Activated CD8-positive, alpha-beta memory T cell treated with anti-CD3 and anti-CD28 coated beads for 48 hours (primary cell): ENCODE results near the gene GTF2IRD1.
"Not testable (repeated sequence)": the region's sequence is repeated elsewhere in the genome, so short reads cannot be mapped to it uniquely, and the experiment has no call there.

Experiments used
- DNase-seq, 3 experiments: peaks; one replicate each; pipeline ENCODE4 v3.0.0-alpha.2; 2020; ENCODE audit warnings: low read depth in 2 of 3, low spot score in 2 of 3

The GTF2IRD1 gene

DNA sequence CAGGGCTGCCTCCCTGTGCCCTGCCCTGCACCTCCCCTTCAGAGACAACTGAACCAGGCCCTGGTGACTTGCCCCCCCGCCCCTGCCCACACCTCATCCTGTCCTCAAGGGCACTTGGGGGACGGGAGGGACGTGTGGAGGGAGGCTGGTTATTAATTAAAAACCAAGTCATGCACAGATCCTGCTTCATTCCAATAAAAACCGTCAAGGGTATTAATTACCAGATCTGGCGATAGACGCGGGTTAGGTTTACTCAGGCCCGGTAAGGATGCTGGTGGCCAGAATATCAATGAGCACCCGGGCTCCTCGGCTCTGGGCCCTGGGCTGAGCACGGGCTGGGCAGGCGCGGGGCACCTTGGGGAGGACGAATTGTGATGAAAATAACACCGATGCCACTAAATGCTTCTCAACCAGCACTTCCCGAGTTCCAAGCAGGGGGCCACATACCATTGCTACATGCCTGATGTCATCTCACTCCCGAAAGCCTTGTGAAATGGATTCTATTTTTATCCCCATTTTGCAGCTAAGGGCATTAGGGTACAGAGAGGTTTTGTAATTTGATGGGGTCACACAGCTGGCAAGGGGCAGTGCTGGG, 24.5 kb upstream of the GTF2IRD1 start:
- DNase-seq, result no peak

DNA sequence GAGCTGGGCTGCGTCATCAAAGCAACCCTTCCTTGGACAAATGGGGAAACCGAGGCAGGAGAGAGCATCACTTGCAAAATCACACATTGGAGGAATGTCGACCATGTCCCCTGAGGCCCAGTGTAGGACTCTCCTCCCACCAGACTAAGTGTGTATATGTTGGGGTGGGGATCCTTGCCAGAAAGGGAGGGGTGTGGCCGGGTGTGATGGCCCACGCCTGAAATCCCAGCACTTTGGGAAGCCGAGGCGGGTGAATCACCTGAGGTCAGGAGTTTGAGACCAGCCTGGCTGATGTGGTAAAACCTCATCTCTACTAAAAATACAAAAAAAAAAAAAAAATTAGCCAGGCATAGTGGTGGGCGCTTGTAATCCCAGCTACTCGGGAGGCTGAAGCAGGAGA, 23.3 kb upstream of the GTF2IRD1 start:
- not testable (repeated sequence) for DNase-seq

DNA sequence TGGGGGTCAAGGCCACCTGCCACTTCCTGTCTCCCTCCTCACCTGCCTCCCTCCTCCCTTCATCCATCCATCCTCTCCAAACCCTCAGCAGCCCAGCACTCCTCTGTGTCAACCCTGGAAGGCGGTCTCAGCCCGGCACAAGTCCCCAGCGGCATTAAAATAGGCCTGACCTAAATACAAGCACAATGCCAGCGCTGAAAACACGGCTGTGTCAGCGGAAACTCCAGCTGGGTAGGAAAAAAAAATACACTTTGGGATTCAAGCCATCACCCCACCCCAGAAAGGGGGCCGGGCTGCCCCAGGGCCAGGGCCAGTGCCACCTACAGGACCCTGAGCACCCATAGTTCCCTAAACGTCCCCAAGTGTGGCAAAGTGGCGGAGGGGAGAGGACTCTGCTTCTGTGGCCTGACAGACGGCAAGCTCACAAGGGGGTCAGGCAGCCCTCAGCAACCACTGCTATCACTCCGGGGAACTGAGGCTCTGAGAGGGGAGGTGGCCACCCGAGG, 22.7 kb upstream of the GTF2IRD1 start:
- no peak for DNase-seq

DNA sequence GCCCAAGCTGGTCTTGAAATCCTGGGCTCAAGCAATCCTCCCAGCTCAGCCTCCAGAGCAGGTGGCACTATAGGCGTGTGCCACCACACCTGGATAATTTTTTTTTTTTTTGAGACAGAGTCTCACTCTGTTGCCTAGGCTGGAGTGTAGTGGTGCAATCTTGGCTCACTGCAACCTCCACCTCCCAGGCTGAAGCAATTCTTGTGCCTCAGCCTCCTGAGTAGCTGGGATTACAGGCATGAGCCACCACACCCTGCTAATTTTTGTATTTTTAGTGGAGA, 16.5 kb upstream of the GTF2IRD1 start:
- not testable (repeated sequence) for DNase-seq

DNA sequence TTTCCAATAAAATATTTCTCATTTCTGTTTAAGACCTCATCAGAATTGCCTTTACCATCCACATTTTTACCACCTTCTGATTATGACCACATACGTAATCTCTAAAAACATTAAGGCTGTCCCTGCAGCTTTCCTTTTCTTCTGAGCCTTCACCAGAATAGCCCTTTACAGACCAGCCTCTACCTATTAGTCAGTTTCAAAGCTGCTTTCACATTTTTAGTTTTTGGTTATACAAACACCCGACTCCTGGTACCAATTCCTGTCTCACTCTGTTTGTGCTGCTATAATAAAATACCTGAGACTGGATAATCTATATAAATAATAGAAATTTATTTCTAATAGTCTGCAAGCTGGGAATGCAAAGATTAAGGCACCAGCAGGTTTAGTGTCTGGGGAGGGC, 15.4 kb upstream of the GTF2IRD1 start:
- no peak for DNase-seq

DNA sequence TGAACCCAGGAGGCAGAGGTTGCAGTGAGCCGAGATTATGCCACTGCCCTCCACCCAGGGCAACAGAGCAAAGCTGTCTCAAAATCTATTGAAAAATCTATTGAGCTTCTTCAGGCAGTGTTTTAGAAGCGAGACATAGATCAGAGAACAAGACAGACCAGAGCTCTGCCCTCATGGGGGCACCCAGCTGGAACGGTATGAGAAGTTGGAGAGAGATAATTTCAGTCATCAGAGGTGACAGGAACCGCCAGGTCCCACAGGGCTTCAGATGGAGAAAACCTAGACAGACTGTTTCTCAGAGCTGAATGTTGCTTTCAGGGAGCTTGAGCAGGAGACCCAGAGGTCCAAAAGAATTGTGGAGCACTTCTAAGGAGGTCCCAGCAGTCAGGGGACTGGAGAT, 14.2 kb upstream of the GTF2IRD1 start:
- DNase-seq, result no peak

DNA sequence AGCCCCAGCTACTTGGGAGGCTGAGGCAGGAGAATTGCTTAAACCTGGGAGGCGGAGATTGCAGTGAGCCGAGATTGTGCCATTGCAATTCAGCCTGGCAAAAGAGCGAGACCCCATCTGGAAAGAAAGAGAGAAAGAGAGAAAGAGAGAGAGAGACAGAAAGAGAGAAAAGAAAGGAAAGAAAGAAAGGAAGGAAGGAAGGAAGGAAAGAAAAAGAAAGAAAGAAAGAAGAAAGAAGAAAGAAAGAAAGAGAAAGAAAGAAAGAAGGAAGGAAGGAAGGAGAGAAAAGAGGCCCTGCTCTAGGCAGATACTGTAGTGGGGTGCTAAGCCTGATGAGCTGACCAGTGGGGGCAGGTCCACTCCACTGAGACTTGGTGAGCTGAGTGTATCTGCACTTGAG, 13.6 kb upstream of the GTF2IRD1 start:
- not testable (repeated sequence) for DNase-seq

DNA sequence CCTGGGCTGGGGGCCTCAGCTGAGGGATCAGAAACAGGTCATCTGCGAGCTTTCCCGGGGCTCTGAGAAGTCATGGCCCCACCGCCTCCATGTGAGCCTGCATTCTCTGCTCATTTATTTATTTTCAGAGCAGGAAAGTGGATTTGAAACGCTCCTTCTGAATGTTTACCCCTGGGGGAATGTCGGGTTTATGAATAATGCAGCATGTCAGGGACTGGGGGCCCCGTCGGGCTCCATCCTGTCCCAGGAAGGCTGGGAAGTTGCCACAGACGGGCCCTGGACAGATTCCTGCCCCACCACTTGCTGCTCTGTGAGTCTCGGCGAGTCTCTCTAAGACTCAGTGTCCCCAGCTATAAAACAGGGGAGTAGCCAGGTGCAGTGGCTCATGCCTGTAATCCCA, 11.9 kb upstream of the GTF2IRD1 start:
- DNase-seq, result no peak

DNA sequence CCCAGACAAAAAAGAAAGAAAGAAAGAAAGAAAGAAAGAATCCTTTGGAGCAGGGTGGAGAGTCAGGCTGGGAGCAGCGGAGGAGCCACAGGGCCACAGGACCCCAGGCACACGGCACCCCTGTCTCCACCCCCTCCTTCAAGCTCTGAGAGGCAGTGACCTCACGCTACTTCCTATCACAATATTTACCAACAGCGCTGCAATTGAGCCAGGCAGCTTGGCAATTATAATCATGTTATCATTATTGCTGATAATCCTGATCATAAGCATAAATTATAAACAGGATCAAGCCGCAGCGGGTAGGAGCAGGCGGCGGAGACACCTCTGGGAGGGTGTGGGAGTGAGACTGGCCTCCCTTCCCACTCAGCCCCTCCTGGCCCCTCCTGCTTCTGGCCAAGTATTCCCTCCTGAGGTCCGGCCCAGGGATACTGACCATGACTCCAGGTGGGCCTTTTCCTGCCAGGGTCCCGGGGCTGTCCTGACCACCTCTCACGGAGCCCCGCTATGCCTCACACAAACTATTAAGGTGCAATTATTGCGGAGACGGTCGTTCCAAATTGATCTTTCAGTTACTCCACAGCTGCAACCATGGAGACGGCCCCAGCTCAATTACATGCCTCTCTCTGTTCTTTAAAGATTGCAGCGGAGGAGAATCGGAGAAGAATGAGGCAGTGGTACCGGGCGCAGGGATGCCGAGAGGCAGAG, 10.0 kb upstream of the GTF2IRD1 start:
- DNase-seq, result no peak

DNA sequence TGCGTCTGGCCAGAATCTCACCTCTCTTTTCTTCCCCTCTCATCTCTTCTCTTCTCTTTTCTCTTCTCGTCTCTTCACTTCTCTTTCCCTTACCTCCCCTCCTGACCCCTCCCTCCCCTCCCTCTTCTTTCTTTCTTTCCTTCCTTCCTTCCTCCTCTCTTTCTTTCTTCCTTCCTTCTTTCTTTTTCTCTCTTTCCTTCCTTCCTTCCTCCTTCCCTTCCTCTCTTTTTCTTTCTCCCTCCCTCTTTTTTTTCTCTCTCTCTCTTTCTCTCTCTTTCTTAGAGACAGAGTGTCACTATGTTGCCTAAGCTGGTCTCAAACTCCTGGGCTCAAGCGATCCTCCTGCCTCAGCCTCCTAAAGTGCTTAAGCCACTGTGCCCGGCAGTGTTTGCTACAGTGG, 4.6 kb upstream of the GTF2IRD1 start:
- DNase-seq, result no peak

DNA sequence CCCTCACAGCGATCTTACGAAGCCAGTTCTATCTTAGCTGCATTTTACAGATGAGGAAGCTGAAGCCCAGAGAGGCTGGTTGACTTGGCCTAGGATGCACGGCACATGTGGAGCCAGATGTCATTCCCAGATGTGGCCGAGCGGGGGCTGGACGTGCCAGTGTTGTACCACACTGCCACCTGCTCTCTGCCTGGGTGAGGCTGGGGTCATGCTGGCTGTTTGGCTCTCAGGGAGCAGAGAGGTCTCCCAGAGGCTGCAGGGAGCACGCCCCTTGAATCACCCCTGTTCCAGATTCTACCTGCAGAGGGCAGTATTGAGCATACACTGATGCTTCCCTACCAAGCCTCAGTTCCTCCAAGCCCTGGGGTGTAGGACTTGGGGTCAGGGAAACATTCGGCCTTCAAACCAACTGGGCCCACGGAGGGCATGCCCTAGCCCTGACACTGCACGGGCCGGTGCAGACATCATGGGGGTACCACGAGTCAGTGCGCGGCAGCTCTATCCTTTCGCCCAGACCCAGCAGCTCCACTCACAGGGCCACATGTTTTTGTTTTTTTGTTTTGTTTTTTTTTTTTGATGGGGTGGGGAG, 3.8 kb upstream of the GTF2IRD1 start:
- peak in 2 of 3 experiments; percentile 64 to 72 for DNase-seq

DNA sequence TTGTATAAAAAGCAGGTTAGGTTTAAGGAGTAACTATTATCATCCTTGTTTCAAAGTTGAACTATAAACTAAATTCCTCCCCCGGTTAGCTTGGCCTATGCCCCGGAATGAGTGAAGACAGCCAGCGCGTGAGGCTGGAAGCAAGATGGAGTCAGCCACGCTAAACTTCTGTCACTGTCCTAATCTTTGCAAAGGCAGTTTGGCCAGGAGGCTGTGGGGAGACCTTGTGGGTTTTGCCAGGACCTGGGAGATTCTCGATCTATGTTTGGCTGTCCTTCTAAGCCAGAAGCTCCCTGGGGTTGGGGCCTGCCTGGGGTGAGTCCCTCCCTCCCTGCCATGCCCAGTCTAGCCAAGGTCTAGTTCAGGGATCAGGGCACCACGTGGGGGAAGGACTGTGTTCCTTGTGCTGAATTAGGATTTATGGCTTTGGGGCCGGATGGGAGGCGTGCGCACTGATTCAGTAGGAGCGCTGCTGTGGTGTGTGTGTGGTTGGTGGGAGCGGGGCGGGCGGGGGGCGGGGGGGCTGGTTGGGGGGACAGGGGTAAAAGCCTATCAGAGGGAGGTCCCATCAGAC, 871 bp upstream of the GTF2IRD1 start:
- no peak for DNase-seq

DNA sequence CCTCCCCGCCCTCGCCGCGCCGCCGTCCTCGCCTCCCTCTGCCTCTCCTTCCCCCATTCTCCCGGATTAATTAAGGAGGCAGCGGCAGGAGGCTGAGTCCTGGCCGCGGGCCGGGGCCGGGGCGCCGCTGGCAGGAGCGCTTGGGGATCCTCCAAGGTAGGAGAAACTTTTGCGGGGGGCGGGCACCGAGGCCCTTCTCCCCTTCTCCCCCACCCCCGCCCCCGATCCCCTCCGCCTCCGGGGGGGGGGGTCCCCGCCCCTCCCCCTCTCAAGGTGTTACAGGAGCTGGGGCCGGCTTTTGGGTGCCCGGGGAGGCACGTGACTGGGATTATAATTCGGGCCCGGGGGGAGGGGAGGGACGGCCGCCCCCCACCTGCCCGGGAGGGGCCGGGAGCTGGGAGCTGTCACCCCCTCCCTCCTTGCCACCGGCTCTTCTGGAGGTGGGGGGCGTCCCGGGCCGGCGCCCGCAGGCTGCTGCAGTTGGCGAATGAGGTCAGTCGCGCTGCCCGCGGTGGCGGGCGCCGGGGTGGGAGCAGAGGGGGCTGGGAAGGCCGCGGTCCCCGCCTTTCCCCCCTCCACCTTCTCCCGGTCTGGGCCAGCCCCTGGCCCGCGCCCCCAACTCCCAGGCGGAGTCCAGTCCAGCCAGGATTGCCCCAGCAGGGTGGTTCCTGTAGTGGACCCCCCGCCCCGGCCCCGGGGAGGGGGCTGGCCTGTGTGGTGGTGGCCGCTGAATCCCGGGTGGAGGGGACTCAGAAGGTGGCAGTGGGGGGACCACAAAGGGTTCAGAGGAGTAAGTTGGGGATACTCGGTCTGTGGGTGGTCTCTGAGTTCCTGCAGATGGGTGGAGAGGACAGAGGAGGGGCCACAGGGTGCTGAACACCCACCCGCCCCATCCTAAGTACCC, 567 bp downstream of the GTF2IRD1 start:
- DNase-seq, result no peak

DNA sequence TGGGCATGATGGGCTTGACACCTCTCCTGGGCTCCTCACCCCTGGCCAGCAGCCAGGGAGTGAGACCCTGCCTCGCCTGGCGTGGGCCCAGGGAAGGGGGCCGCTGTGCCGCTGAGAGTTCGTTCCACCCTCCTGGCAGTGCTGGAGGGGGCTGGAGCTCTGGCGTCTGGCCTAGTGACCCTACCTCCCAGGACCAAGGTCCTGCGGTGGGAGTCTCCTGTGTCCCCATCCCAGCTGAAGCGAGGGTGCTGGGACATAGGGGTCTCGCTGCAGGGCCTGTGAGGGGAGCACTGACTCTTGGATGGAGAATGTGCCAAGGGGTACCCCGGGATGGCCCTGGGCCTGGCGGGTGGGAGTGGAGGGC, 1.2 kb downstream of the GTF2IRD1 start:
- no peak for DNase-seq

DNA sequence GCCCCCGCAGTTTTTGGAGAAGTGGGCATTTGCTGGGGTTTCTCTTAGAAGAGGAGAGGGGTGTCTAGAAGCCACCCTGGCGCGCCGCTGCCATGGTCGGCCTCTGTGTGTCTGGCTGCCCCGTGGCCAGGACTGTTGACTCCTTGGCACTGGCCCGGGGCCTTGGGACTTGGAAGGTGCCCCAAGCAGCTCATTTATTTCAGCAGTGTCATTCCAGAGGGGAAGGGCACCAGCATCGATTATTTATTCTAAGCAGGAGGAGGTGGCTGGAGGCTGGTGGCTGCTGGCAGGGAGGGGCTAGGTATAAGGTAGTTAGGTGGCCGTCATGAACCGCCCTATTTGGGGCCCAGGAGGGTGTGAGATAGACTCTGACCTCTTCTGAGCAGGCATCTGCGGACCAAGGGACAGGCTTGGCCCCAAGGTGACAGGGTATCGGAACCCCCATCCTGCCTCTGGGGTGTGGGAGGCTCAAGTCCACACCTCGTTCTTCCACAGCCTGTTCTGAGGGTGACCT, 1.6 kb downstream of the GTF2IRD1 start:
- no peak for DNase-seq

DNA sequence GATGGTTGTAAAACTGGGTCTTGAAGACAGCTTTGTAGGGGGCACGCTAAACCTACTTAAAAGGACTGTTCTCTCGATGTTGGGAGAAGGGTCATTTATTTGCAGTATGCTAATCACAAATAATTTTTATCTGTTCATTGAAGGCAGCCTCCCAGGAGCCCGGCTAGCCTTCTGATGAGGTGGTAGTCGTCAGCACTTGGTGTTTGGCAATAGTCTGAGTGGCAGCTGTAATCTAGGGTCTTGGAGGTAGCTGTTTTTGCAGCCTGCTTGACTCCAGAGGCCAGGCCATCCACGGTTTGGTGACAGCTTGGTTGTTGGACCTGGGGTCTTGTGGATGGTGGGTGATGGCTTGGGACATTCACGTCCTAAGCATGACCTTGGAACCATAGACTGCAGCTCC, 2.2 kb downstream of the GTF2IRD1 start:
- no peak for DNase-seq

DNA sequence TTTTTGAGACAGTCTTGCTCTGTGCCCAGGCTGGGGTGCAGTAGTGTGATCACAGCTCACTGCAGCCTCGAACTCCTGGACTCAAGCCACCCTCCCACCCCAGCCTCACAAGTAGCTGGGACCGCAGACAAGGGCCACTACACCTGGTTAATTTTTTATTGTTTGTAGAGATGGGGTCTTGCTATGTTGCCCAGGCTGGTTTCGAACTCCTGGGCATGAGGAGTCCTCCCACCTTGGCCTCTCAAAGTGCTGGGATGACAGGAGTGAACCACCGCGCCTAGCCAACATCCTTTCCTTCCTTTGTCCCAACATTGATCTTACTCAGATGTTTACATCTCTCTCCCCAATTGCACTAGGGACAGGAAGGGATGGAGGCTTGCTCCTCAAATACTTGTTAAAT, 3.3 kb downstream of the GTF2IRD1 start:
- no peak for DNase-seq

DNA sequence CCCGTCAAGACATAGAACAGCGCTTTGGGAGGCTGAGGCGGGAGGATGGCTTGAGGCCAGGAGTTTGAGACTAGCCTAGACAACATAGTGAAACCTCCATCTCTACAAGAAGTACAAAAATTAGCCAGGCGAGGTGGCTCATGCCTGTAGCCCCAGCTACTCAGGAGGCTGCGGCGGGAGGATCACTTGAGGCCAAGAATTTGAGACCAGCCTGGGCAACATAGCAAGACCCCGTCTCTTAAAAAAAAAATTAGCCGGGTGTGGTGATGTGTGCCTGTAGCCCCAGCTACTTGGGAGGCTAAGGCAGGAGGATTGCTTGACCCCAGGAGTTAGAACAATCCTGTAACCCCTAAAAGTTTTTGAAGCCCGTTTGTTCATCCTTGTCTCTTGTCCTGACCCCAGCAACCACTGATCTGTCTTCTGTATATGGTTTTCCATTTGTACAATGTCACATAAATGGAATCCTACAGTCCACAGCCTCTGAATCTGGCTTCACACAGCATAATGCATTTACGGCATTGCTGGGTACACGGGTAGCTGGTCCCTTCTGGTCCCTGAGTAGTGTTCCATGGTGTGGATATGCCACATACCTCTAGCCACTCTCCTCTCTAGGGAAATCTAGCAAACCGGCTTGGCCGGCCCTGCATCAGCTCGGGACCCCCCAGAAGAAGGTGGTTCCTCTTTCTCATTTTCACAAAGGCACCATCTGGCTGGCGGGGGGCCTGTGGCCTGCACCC, 8.4 kb downstream of the GTF2IRD1 start:
- DNase-seq, result no peak

DNA sequence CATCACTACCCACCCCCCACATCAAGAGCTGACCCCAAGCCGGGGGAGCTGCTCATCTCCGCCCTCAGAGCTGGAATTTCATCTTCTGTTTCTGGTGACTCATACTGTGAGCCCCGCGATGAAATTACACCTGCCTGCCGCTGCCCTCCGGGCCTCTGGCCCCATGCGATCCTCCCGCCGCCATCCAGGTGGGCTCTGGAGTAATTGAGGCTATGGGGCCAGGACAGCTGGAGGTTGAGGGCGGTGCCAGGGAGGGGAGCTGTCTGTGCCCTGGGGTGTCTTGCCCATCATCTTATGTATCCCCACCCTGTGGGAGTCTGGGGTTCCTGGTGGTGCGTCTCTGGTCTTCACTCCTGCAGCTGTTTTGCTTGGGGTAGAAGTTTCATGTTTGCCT, 9.0 kb downstream of the GTF2IRD1 start:
- DNase-seq, result no peak
